Choroid plexus epithelial cell (primary cell): Measurements from ENCODE around the gene ZNF503.

ENCODE experiments used
- DNase-seq: peaks from one replicate; pipeline ENCODE4 v3.0.0-alpha.2; 2010; ENCODE audit warnings: low read depth
- H3K4me3 ChIP-seq: 2 replicates; pipeline ENCODE4 v1.5.1; 2011; ENCODE audit warnings: low read depth, mild to moderate bottlenecking, control low read depth, low read length, moderate library complexity
- CTCF ChIP-seq: conservative IDR thresholded peaks from 2 replicates; pipeline ENCODE4 v1.5.1; 2011; ENCODE audit warnings: low read depth, mild to moderate bottlenecking, control low read depth, inconsistent platforms, low read length, moderate library complexity

Gene ZNF503

GRCh38 chr10:75446508-75446907 is 44.9 kb upstream of the ZNF503 start:
- H3K4me3 ChIP-seq, result no peak overlapping the region
- no peak for TF ChIP-seq CTCF
- no peak for DNase-seq

- TF ChIP-seq CTCF, result no peak
- no peak overlapping the region for H3K4me3 ChIP-seq
- no peak for DNase-seq
These were observed 43.3 kb upstream of the ZNF503 start for GRCh38 chr10:75444781-75445386.

- DNase-seq, result no peak
- H3K4me3 ChIP-seq, result no peak overlapping the region
- TF ChIP-seq CTCF, result no peak
These were observed 41.8 kb upstream of the ZNF503 start for GRCh38 chr10:75443362-75443761.

- no peak for DNase-seq
- no peak overlapping the region for H3K4me3 ChIP-seq
- no peak for TF ChIP-seq CTCF
These were observed 40.1 kb upstream of the ZNF503 start for GRCh38 chr10:75441682-75442081.

GRCh38 chr10:75441196-75441595 is 39.6 kb upstream of the ZNF503 start:
- DNase-seq, result no peak
- no peak overlapping the region for H3K4me3 ChIP-seq
- no peak for TF ChIP-seq CTCF

- TF ChIP-seq CTCF, result no peak
- no peak for DNase-seq
- H3K4me3 ChIP-seq, result no peak overlapping the region
These were observed 38.8 kb upstream of the ZNF503 start for GRCh38 chr10:75440271-75440793.

- no peak overlapping the region for H3K4me3 ChIP-seq
- no peak for DNase-seq
- TF ChIP-seq CTCF, result no peak
These were observed 38.2 kb upstream of the ZNF503 start for GRCh38 chr10:75439811-75440210.
